Raji (cell line): ENCODE measurements around the gene PAOX.
A peak's percentile ranks its signal among the peaks of the same experiment; 100 is the strongest.

ENCODE experiments used
- POLR2A ChIP-seq: IDR thresholded peaks from 2 replicates; pipeline ENCODE4 v1.6.1; 2011; ENCODE audit warnings: low read depth, low read length, control low read depth; ENCODE audit not compliant: insufficient read depth

PAOX gene

DNA sequence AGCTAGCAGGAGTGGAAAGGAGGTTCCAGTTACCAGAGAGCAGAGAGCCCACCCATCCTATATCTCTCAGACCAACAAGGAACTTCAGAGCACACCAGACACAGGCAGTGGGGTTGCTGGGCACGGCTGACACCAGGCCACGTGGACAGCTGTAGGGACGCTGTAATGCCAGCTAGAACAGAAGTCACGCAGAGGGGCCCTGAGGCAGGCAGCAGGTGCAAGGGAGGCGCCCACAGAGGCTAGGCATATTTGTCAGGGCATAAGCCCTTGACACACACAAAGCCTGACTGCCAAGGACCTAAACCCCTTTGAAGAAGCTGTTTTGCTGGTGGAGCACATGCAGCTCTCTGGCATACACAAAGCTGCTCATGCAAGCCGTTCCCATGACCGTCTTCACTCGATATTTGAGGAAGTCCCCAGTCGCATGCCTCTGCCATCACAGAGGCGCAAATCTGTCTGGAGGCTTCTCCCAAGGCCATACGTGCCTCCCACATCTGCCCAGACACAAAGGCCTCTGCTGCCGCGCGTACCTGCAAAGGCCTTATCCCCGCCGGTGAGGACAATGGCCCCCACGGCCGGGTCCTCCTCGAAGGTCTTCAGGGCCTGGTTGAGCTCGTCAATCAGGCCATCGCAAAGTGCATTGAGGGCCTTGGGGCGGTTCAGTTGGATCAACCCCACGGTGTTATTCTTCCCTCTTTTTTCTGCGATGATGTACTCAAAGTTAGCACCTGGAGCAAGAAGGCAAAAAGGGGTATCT lies 8.9 kb upstream of the PAOX start:
- TF ChIP-seq POLR2A = no peak

DNA sequence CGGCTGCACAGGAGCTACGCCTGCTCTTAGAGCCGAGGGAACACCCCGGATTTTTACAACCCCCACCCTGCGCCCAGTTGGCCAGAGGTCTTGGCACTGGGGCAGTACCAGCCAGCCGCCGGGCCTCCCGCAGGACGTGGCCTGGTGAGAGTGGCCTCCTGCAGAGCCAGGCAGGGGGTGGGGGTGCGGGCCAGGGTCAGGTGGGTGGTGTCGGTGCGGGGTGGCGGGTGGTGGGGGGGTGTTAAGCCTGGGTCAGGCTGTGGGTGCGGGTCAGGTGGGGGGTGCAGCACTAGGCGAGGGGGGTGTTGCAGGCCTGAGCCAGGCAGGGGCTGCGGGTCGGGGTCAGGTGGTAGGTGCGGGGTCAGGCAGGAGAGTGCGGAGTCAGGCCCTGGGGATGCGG lies 6.6 kb upstream of the PAOX start:
- TF ChIP-seq POLR2A = no peak

DNA sequence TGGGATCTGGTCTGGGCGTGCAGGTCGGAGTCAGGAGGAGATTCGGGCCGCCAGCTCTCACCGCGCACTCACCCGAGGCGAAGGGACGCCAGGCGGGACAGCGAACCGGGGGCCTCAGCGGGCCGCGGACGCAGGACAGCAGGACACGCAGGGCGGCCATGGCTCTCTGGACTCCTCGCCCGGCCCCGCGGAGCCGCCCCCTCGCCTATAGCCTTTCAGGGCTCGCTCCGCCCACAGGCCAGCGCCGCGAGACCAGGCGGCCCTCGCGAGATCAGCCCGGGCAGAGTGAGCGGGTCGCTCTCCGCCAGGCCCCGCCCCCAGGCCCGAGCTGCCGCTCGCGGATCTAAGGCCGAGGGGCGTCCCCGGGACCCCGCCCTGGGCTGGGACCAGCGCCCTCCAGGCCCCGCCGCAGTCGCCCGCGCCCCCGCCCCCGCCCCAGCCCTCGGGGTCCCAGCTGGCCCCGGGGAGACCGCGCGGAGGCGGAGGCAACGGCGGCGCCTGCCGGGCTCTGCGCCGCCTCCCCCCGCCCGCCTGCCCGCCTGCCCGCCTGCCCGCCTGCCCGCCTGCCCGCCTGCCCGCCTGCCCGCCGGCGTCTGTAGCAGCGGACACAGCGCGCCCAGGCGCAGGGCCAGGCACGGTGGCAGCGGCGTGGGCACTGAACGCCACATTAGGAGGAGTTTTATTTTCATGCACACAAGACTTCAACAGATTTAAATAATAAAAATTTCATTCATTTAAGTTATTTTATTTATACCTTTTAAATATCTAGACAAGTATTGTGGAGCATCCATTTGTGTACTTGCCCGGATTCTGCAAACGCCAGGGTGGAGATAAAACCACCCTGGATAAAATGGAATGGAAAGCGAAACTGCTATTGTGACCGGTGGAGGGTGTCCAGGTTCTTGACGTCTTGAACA lies 5.6 kb upstream of the PAOX start, which contains the start of gene ECHS1:
TSS of gene ECHS1 (minus strand) at position 181 of the 917 bp plus-strand sequence. CDS start at position 160, 21 bp downstream.
- TF ChIP-seq POLR2A = peak; percentile 94

DNA sequence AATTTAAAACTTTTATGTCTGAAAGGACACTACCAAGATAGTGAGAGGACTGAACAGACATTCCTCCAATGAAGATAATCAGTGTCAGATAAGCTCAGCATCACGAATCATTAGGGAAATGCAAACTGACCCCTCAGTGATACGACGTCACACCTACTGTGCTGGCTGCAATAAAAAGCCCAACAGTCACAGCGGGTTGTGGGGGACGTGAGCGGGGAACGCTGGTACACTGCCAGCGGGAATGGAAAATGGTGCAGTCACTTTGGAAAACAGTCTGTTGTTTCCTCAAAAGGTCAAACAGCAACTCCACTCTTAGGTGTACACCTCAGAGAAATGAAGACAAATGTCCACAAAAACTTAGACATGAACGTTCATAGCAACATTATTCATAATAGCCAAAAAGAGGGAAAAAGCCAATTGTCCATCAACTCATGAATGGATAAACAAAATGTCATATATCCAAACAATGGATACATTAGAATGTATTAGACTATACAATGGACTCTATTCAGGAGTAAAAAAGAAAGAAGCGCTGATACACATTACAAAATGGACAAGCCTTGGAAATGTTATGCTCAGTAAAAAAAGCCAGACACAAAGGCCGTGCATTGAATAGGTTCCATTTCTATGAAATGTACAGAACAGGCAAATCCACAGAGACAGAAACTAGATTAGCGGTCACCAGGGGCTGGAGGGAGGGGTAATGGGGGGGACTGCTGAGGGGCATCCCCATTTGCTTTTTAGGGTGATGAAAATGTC lies 3.5 kb upstream of the PAOX start:
- TF ChIP-seq POLR2A = no peak

DNA sequence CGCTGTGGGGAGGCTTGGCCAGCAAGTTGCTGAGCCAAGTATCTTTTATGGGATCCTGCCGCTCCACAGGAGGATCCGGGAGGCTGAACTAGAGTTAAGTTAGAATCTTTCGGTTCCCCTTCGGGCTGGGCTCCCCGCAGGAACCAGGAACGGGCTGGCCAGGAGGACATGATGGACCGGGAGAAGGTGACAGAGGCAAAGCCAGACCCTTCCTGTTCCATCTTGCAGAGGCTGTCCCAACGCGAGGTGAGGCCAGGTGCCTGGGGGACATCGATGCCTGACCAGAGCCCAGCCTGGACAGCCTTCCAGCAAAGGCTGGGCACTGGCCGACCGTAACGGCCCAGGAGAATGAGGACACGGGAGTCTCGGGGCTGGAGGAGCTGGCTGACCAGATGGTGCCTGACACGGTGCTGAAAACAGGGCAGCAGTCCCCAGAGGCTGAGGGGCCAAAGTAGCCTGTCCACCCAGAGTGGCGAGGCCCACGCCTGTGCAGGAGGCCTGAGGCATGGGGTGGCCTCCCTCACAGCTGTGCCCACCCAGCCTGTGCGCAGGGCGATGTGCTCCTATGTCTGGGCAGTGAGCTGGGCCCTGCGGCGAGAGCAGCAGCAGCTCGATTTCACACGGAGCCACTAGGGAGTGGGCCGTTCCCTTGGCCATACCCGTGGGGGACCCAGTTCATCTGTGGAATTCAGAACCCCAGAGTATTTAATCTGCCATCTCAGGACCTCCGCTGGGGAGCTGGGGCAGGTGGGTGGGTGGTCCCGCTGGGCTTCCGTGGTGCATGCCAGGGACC lies 1.8 kb upstream of the PAOX start:
- TF ChIP-seq POLR2A = no peak

DNA sequence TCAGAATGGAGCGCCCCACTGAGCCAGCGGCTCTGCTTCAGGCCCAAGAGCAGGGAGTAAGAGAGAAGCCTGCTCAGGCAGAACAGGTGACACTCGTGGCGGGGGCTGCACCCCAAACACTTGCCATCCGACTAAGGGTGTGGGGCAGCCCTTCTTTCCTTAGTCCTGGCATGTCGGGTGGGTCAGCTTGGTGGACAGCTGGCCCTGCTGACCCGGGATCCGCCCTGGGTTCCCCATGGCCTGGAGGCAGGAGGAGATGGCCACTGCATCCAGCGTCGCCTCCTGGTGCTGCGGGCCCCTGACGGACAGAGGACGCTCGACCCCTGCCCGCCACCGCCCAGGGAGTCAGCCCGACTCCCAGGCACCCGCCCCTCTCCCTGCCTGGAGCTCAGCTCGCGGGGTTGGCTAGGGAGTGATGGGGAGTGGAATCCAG lies 1.2 kb upstream of the PAOX start:
- no peak for TF ChIP-seq POLR2A

DNA sequence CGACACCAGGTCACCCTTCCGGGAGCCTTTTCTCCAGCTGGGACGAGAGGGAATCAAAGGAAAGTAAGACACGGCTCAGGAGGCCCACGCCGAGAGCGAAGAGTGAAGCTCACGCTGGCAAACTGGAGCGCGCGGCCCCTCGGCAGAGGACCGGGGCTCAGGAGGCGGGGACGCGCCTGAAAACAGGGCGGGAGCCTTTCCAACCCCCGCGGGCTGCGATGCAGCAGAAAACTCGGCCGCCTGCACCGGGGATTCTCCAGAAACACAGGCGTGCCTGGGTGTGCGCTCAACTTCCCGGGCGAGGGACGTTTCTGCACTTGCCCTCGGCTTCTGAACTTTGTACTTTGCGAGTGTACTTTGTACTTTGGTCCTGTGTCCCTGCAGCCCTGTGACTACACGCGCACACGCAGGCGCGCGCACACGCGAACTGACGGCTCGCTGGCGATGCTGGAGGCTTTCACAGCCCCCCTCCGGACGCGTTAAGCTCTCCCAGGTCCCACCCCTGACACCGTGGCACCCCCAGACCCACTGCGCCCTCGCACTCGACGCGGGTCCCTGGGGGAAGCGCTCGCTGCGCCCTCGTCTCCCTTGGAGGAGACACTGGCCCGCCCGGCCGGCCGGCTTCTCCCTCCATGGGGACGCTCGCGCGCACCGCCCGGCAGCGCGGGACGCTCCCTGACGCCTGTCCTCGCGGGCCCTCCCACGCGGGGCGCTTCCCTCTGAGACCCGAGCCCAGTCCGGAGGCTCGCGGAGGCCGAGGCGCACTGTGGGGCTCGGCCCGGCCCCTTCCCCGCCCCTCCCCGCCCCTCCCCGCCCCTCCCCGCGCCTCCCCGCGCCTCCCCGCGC lies 588 bp upstream of the PAOX start:
- TF ChIP-seq POLR2A = no peak

DNA sequence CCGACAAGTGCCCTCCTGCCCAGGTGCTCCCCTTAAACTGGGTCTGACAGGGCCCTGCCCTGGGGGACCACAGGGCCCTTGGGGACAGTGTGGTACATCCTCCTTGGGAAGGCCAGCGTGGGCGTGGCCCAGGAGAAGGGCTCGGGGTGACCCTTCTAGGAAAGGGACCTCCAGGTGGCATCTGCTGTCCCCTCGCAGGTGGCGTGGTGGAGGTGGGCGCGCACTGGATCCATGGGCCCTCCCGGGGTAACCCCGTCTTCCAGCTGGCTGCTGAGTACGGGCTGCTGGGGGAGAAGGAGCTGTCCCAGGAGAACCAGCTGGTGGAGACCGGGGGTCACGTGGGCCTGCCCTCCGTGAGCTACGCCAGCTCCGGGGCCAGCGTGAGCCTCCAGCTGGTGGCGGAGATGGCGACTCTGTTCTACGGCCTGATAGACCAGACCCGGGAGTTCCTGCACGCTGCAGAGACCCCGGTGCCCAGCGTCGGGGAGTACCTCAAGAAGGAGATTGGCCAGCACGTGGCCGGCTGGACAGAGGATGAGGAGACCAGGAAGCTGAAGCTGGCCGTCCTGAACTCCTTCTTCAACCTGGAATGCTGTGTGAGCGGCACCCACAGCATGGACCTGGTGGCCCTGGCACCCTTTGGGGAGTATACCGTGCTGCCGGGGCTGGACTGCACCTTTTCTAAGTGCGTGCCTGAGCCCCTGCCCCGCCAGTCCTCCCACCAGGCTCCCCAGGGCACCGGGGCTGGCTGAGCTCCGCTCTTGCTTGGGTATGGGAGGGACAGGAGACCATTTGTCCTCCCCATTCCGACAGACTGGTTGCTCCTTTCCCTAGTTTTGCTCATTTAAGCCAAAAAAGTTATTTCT lies 972 bp downstream of the PAOX start:
- TF ChIP-seq POLR2A = no peak

DNA sequence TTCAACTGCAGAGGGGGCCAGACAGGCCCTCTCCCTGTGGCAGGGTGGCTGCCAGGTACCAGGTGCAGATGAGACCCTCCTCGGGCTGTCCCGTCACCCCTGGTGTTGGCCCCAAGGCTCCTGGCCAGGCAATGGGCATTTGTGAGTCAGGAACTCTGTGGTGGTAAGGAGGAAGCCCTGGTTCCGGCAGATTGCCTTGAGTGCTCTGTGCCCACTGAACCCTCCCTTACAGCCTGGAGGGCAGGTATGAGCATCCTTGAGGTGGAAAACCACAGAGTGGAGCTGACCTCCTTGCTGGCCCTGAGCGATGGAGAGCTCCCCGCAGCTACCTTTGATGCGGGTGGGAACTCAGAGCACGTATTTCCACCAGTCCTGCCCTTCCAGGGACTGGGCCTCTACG lies 2.0 kb downstream of the PAOX start:
- no peak for TF ChIP-seq POLR2A

DNA sequence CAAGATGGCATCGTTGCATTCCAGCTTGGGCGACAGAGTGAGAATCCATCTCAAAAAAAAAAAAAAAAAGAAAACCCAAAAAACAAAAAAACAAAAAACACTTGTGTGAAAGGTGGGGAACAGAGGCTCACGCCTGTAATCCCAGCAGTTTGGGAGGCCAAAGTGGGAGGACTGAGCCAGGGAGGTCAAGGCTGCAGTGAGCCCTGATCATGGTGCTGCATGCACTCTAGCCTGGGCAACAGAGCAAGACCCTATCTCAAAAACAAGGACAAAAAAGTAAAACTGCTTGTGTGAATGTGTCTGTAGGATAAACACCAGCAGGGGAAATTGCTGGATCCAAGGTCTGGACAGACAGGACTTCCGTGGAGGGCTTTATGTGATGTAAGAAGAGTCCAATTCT lies 4.5 kb downstream of the PAOX start:
- no peak for TF ChIP-seq POLR2A

DNA sequence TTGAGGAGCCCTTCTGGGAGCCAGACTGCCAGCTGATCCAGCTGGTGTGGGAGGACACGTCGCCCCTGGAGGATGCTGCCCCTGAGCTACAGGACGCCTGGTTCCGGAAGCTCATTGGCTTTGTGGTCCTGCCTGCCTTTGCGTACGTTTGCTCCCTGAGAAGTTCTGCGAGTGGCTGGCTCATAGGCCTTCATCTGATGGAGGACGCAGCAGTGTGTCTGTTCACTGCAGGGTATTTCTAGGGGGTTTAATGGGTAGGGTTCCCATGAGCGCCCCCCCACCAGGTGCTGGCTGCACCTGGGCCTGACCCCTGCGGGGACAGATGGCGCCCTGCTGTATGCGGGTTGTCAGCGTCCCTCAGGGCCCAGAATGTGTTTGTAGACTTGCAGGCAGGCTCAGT lies 5.0 kb downstream of the PAOX start:
- TF ChIP-seq POLR2A = no peak

DNA sequence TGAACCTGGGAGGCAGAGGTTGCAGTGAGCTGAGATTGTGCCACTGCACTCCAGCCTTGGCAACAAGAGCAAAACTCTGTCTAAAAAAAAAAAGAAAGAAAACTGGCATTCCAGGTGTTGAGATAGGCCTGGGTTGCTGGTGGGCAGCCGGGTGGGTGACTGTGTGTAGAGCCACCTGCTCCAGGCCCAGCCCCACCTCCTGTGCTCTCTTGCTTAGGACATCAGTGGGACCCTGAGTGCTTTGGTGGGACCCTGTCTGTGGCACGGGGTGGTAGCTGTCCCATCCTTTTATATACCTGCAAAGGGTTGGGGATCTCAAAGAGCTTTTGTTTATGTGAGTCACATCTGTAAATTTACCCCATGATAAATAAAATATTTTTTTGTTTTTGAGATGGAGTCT lies 6.2 kb downstream of the PAOX start:
- no peak for TF ChIP-seq POLR2A
